Stimulated activated CD4-positive, alpha-beta T cell treated with anti-CD3 and anti-CD28 coated beads, Interleukin-15, amount 100 ng/mL, for 24 hours (primary cell): ENCODE measurements around the gene COG5.
A peak's percentile ranks its signal among the peaks of the same experiment; 100 is the strongest.
"Not testable (repeated sequence)": the region's sequence is repeated elsewhere in the genome, so short reads cannot be mapped to it uniquely, and the experiment has no call there.

Experiments
- DNase-seq: peaks from one replicate; pipeline ENCODE4 v3.0.0-alpha.2; 2020

The COG5 gene

GRCh38 chr7:107579885-107580715 lies 16.4 kb upstream of the COG5 start, which contains the start of gene BCAP29:
Gene BCAP29 (plus strand): TSS chr7:107580246. CDS start chr7:107580773, 527 bp downstream.
- DNase-seq = peak; percentile 83

- no peak for DNase-seq
Observed at GRCh38 chr7:107579554-107579884, 15.8 kb upstream of the COG5 start.

- DNase-seq = no peak
Observed at GRCh38 chr7:107573537-107573936, 9.8 kb upstream of the COG5 start.

GRCh38 chr7:107570298-107570697 lies 6.6 kb upstream of the COG5 start:
- no peak for DNase-seq

GRCh38 chr7:107564553-107565298 lies 1.0 kb upstream of the COG5 start:
- no peak for DNase-seq

GRCh38 chr7:107563081-107563774 lies 492 bp downstream of the COG5 start:
- DNase-seq = no peak

- no peak for DNase-seq
Observed at GRCh38 chr7:107560898-107561516, 2.7 kb downstream of the COG5 start.

GRCh38 chr7:107559864-107560263 lies 3.9 kb downstream of the COG5 start:
- DNase-seq = no peak

- DNase-seq = no peak
Observed at GRCh38 chr7:107555893-107556292, 7.8 kb downstream of the COG5 start.

- DNase-seq = no peak
Observed at GRCh38 chr7:107551936-107552335, 11.8 kb downstream of the COG5 start.

- no peak for DNase-seq
Observed at GRCh38 chr7:107544848-107545591, 18.7 kb downstream of the COG5 start.

- no peak for DNase-seq
Observed at GRCh38 chr7:107543338-107543993, 20.3 kb downstream of the COG5 start.

- no peak for DNase-seq
Observed at GRCh38 chr7:107538001-107538400, 25.7 kb downstream of the COG5 start.

- DNase-seq = not testable (repeated sequence)
Observed at GRCh38 chr7:107537228-107537627, 26.5 kb downstream of the COG5 start.

GRCh38 chr7:107534139-107534538 lies 29.6 kb downstream of the COG5 start:
- no peak for DNase-seq

- no peak for DNase-seq
Observed at GRCh38 chr7:107530751-107531150, 33.0 kb downstream of the COG5 start.

- no peak for DNase-seq
Observed at GRCh38 chr7:107528461-107528860, 35.3 kb downstream of the COG5 start.

- no peak for DNase-seq
Observed at GRCh38 chr7:107527196-107527595, 36.5 kb downstream of the COG5 start.

GRCh38 chr7:107526672-107527071 lies 37.0 kb downstream of the COG5 start:
- no peak for DNase-seq

- DNase-seq = no peak
Observed at GRCh38 chr7:107506674-107507339, 56.9 kb downstream of the COG5 start.

- peak; percentile 3 for DNase-seq
Observed at GRCh38 chr7:107505997-107506673, 57.6 kb downstream of the COG5 start.
